GM18508 (cell line): Measurements from ENCODE around the gene NOL12.
A peak's percentile ranks its signal among the peaks of the same experiment; 100 is the strongest.
"Not testable (repeated sequence)": the region's sequence is repeated elsewhere in the genome, so short reads cannot be mapped to it uniquely, and the experiment has no call there.

ENCODE experiments used
- ATAC-seq: cut with Tn5 transposase; IDR thresholded peaks from one replicate; pipeline ENCODE4 v1.9.1; 2021; ENCODE audit warnings: moderate number of reproducible peaks; ENCODE audit not compliant: insufficient read depth, unreplicated experiment

NOL12 gene

GRCh38 chr22:37686002-37686982, at the start of gene NOL12:
TSS of gene NOL12 (plus strand) at chr22:37686343. CDS start at chr22:37686393, 50 bp downstream.
- ATAC-seq, result no peak

- no peak for ATAC-seq
Measured at GRCh38 chr22:37636949-37637273, 49.2 kb upstream of the NOL12 start.

- ATAC-seq, result no peak
Measured at GRCh38 chr22:37638391-37639069, 47.6 kb upstream of the NOL12 start.

GRCh38 chr22:37639070-37639760, 46.9 kb upstream of the NOL12 start, which contains the start of gene SH3BP1:
TSS of gene SH3BP1 (plus strand) at chr22:37639669. CDS start at chr22:37639788, 119 bp downstream.
- no peak for ATAC-seq

- no peak for ATAC-seq
Measured at GRCh38 chr22:37639771-37640590, 46.2 kb upstream of the NOL12 start.

- ATAC-seq, result no peak
Measured at GRCh38 chr22:37640591-37641560, 45.3 kb upstream of the NOL12 start.

GRCh38 chr22:37641561-37641949, 44.6 kb upstream of the NOL12 start:
- no peak for ATAC-seq

- ATAC-seq, result no peak
Measured at GRCh38 chr22:37643225-37643847, 42.8 kb upstream of the NOL12 start.

GRCh38 chr22:37647317-37647716, 38.8 kb upstream of the NOL12 start:
- no peak for ATAC-seq

- ATAC-seq, result no peak
Measured at GRCh38 chr22:37647928-37648327, 38.2 kb upstream of the NOL12 start.

- no peak for ATAC-seq
Measured at GRCh38 chr22:37650463-37651136, 35.5 kb upstream of the NOL12 start.

GRCh38 chr22:37654563-37655251, 31.4 kb upstream of the NOL12 start:
- ATAC-seq, result no peak

GRCh38 chr22:37655252-37655563, 30.9 kb upstream of the NOL12 start:
- no peak for ATAC-seq

- not testable (repeated sequence) for ATAC-seq
Measured at GRCh38 chr22:37656583-37656982, 29.6 kb upstream of the NOL12 start.

GRCh38 chr22:37657590-37658132, 28.5 kb upstream of the NOL12 start:
- ATAC-seq, result no peak

GRCh38 chr22:37658133-37659065, 27.7 kb upstream of the NOL12 start, which contains the start of gene PDXP:
TSS of gene PDXP (plus strand) at chr22:37658723. CDS start at chr22:37658783, 60 bp downstream.
- ATAC-seq, result peak; percentile 71
